ENCODE measurements around the gene EFEMP2. TPM values are rescaled to one million over a fixed set of nuclear protein-coding genes. Genes with fewer than 3 reads are reported as not detected.

The EFEMP2 gene
- polyA plus RNA-seq, 1 experiment: 497 TPM

- CTCF ChIA-PET: interaction anchor here (0.8 to 11.3 kb wide), 4 partner anchors 11 to 189 kb away, joined by 3 to 130 read pairs (median 6); partner anchors contain the start of genes CCDC85B, FIBP and KAT5
- DNase-seq (ENCODE audit: low read depth): no peak
- peak overlapping the region; percentile 86; the same call in 1 of the 2 replicates for H3K4me3 ChIP-seq (ENCODE audit: low read depth, low read length)
- H3K27me3 ChIP-seq (ENCODE audit: control insufficient read depth, insufficient read depth, low read length): no peaks in the 10 kb centered on the region
- TF ChIP-seq CTCF (IDR thresholded peaks at IDR 0.05; ENCODE audit: insufficient read depth, low read depth, low read length): no peak
- H3K36me3 ChIP-seq (ENCODE audit: control insufficient read depth, insufficient read depth, low read length): peaks cover 2% of the 10 kb centered on the region; the same call in 1 of the 2 replicates
- POLR2A ChIA-PET: interaction anchor here (0.5 to 1.8 kb wide), 7 partner anchors 11 to 402 kb away, joined by 3 to 19 read pairs (median 3); partner anchors contain the start of genes CCDC85B and MALAT1
Measured at GRCh38 chr11:65900899-65901180, 28.2 kb upstream of the EFEMP2 start.

GRCh38 chr11:65900125-65900898 is 27.7 kb upstream of the EFEMP2 start, which contains the start of gene FOSL1:
Gene FOSL1, minus strand, starts transcription at chr11:65900388. Its CDS starts 49 bp downstream, at chr11:65900339.
- peaks cover 3% of the 10 kb centered on the region for H3K36me3 ChIP-seq (ENCODE audit: control insufficient read depth, insufficient read depth, low read length)
- ChIA-PET CTCF (interaction anchor here (0.8 to 11.3 kb wide), 5 partner anchors 11 to 189 kb away, joined by 3 to 130 read pairs (median 3); partner anchors contain the start of genes CCDC85B, FIBP and KAT5), POLR2A (interaction anchor here (0.6 to 1.8 kb wide), 5 partner anchors 10 to 401 kb away, joined by 3 to 19 read pairs (median 3); partner anchors contain the start of genes CCDC85B and MALAT1)
- no peaks in the 10 kb centered on the region for H3K27me3 ChIP-seq (ENCODE audit: control insufficient read depth, insufficient read depth, low read length)
- peak within 1 kb of the TSS; percentile 86 for H3K4me3 ChIP-seq (ENCODE audit: low read depth, low read length)
- no peak for TF ChIP-seq CTCF (IDR thresholded peaks at IDR 0.05; ENCODE audit: insufficient read depth, low read depth, low read length)
- DNase-seq (ENCODE audit: low read depth): peak; percentile 82

GRCh38 chr11:65899356-65900124 is 26.9 kb upstream of the EFEMP2 start:
- no peak for DNase-seq (ENCODE audit: low read depth)
- CTCF ChIA-PET: interaction anchor here (0.9 to 11.3 kb wide), 5 partner anchors 12 to 28 kb away, joined by 3 to 130 read pairs (median 3); partner anchors contain the start of genes CCDC85B and FIBP
- no peaks in the 10 kb centered on the region for H3K27me3 ChIP-seq (ENCODE audit: control insufficient read depth, insufficient read depth, low read length)
- peaks cover 3% of the 10 kb centered on the region for H3K36me3 ChIP-seq (ENCODE audit: control insufficient read depth, insufficient read depth, low read length)
- POLR2A ChIA-PET: interaction anchor here (1.8 kb wide), 1 partner anchor 9 kb away, joined by 19 read pairs; the partner anchor contains the start of gene CCDC85B
- TF ChIP-seq CTCF (IDR thresholded peaks at IDR 0.05; ENCODE audit: insufficient read depth, low read depth, low read length): no peak
- H3K4me3 ChIP-seq (ENCODE audit: low read depth, low read length): peak overlapping the region; percentile 86

GRCh38 chr11:65898656-65899355 is 26.2 kb upstream of the EFEMP2 start:
- peak overlapping the region; percentile 86 for H3K4me3 ChIP-seq (ENCODE audit: low read depth, low read length)
- no peak for DNase-seq (ENCODE audit: low read depth)
- TF ChIP-seq CTCF (IDR thresholded peaks at IDR 0.05; ENCODE audit: insufficient read depth, low read depth, low read length): no peak
- ChIA-PET POLR2A (interaction anchor here (0.5 to 1.8 kb wide), 5 partner anchors 8 to 1524 kb away, joined by 3 to 19 read pairs (median 3); partner anchors contain the start of genes CCDC85B and FIBP), CTCF (interaction anchor here (0.9 to 11.3 kb wide), 4 partner anchors 12 to 27 kb away, joined by 3 to 130 read pairs (median 5); partner anchors contain the start of genes CCDC85B and FIBP)
- H3K27me3 ChIP-seq (ENCODE audit: control insufficient read depth, insufficient read depth, low read length): no peaks in the 10 kb centered on the region
- peaks cover 3% of the 10 kb centered on the region for H3K36me3 ChIP-seq (ENCODE audit: control insufficient read depth, insufficient read depth, low read length)

All from BJ (cell line).